GM18517 (cell line): ENCODE results near the gene SCP2D1.

Experiments
- ATAC-seq: cut with Tn5 transposase; IDR thresholded peaks from one replicate; pipeline ENCODE4 v1.9.1; 2021; ENCODE audit warnings: mild to moderate bottlenecking, moderate library complexity; ENCODE audit not compliant: unreplicated experiment

SCP2D1 gene

GRCh38 chr20:18811904-18812303 is 1.7 kb upstream of the SCP2D1 start:
- ATAC-seq = no peak

GRCh38 chr20:18815194-18815942 is 1.8 kb downstream of the SCP2D1 start:
- no peak for ATAC-seq

GRCh38 chr20:18822832-18823231 is 9.2 kb downstream of the SCP2D1 start:
- no peak for ATAC-seq

GRCh38 chr20:18831830-18832499 is 18.4 kb downstream of the SCP2D1 start:
- no peak for ATAC-seq

GRCh38 chr20:18832546-18833200 is 19.1 kb downstream of the SCP2D1 start:
- ATAC-seq = no peak

- no peak for ATAC-seq
Measured at GRCh38 chr20:18835466-18836256, 22.1 kb downstream of the SCP2D1 start.

GRCh38 chr20:18837718-18838117 is 24.1 kb downstream of the SCP2D1 start:
- no peak for ATAC-seq

- no peak for ATAC-seq
Measured at GRCh38 chr20:18839507-18840247, 26.1 kb downstream of the SCP2D1 start.

- no peak for ATAC-seq
Measured at GRCh38 chr20:18840248-18840645, 26.7 kb downstream of the SCP2D1 start.

GRCh38 chr20:18845017-18845416 is 31.4 kb downstream of the SCP2D1 start:
- ATAC-seq = no peak

GRCh38 chr20:18847226-18847755 is 33.7 kb downstream of the SCP2D1 start:
- ATAC-seq = no peak

GRCh38 chr20:18849131-18849530 is 35.5 kb downstream of the SCP2D1 start:
- ATAC-seq = no peak

GRCh38 chr20:18851629-18852028 is 38.0 kb downstream of the SCP2D1 start:
- ATAC-seq = no peak

GRCh38 chr20:18852318-18852717 is 38.7 kb downstream of the SCP2D1 start:
- no peak for ATAC-seq

- ATAC-seq = no peak
Measured at GRCh38 chr20:18853216-18853615, 39.6 kb downstream of the SCP2D1 start.

- ATAC-seq = no peak
Measured at GRCh38 chr20:18853946-18854646, 40.5 kb downstream of the SCP2D1 start.

- ATAC-seq = no peak
Measured at GRCh38 chr20:18855882-18856281, 42.3 kb downstream of the SCP2D1 start.

GRCh38 chr20:18856873-18857272 is 43.3 kb downstream of the SCP2D1 start:
- no peak for ATAC-seq

- no peak for ATAC-seq
Measured at GRCh38 chr20:18857640-18858039, 44.1 kb downstream of the SCP2D1 start.

GRCh38 chr20:18858816-18859215 is 45.2 kb downstream of the SCP2D1 start:
- no peak for ATAC-seq
